Nephron (organoid): ENCODE results near the gene B3GNT8.
"Not testable (repeated sequence)": the region's sequence is repeated elsewhere in the genome, so short reads cannot be mapped to it uniquely, and the experiment has no call there.

ENCODE experiments used
- H3K27ac Mint-ChIP-seq, 3 experiments: 2 replicates each; pipeline ENCODE4 v1.8.0; 2020; ENCODE audit warnings: mixed read lengths in 3 of 3, mild to moderate bottlenecking in 2 of 3, moderate library complexity in 1 of 3
- H3K27me3 Mint-ChIP-seq: 2 replicates; pipeline ENCODE4 v1.8.0; 2021; ENCODE audit warnings: low read depth, mild to moderate bottlenecking, moderate library complexity, mixed read lengths
- H3K36me3 Mint-ChIP-seq: 2 replicates; pipeline ENCODE4 v1.8.0; 2020; ENCODE audit warnings: low read depth, mixed read lengths
- H3K4me1 Mint-ChIP-seq: 2 replicates; pipeline ENCODE4 v1.8.0; 2020; ENCODE audit warnings: mixed read lengths
- H3K4me3 Mint-ChIP-seq, 3 experiments: 2 replicates each; pipeline ENCODE4 v1.8.0; 2020; ENCODE audit warnings: mild to moderate bottlenecking in 3 of 3, mixed read lengths in 3 of 3, moderate library complexity in 2 of 3
- H3K9me3 Mint-ChIP-seq: 2 replicates; pipeline ENCODE4 v1.8.0; 2020; ENCODE audit warnings: mixed read lengths
- TF ChIP-seq, protein P1 (sequence below), 3 experiments: fragments of 200-600 bp; sonication (generic); IDR thresholded peaks; one replicate each; pipeline ENCODE4 v1.5.0; 2021; ENCODE audit warnings: antibody characterized with exemption in 3 of 3; ENCODE audit not compliant: unreplicated experiment in 3 of 3

B3GNT8 gene

DNA sequence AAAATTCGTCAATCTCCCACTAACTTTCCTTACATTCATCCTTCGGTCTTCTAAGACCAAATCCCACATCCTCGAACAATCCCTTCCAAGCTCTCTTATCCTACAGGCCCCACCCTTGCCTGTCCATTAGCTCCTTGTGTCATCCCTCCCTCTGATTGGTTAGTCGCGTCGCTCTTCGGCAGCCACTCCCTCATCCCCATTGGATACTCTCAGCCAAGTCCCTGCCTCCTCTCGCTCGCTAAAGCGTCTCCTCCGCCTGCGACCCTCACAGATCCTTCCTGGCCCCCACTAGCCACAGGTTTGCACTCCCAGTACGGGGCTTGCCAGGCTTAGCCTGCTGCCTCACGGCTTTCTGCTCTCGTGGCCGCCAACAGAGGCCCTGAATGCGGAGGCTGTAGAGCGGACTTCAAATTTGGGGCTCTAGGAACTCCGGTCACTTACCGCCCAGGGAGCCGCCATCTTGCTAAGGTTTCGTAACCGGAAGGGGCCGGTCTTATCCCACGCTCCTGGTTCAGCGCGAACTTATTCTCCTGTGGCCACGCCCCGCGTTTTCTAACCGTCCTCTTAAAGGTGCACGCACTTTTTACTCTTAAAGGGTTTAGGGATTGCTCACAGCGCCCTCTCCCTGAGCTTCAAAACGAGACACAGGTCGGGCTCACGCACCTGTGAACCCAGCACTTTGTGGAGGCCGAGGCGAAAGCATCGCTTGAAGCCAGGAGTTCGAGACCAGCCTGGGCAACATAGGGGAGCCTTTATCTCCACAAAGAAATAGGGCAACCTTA is 12.5 kb upstream of the B3GNT8 start, which contains the start of gene DMAC2:
TSS of gene DMAC2 (minus strand) at position 472 of the 782 bp plus-strand sequence. CDS start at position 459, 13 bp downstream.
- peaks cover 15% of the 10 kb centered on the region for H3K36me3 Mint-ChIP-seq
- peak within 1 kb of the TSS in 2 of 3 experiments; percentile 42 to 69 for H3K4me3 Mint-ChIP-seq
- H3K4me1 Mint-ChIP-seq: peaks cover 4% of the 10 kb centered on the region
- TF ChIP-seq, protein P1, sequence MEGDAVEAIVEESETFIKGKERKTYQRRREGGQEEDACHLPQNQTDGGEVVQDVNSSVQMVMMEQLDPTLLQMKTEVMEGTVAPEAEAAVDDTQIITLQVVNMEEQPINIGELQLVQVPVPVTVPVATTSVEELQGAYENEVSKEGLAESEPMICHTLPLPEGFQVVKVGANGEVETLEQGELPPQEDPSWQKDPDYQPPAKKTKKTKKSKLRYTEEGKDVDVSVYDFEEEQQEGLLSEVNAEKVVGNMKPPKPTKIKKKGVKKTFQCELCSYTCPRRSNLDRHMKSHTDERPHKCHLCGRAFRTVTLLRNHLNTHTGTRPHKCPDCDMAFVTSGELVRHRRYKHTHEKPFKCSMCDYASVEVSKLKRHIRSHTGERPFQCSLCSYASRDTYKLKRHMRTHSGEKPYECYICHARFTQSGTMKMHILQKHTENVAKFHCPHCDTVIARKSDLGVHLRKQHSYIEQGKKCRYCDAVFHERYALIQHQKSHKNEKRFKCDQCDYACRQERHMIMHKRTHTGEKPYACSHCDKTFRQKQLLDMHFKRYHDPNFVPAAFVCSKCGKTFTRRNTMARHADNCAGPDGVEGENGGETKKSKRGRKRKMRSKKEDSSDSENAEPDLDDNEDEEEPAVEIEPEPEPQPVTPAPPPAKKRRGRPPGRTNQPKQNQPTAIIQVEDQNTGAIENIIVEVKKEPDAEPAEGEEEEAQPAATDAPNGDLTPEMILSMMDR (IDR thresholded peaks at IDR 0.05; ENCODE audit: unreplicated experiment in 3 of 3): peak; percentile 26 to 46 (median 36)
- peaks cover 13% of the 10 kb centered on the region for H3K27me3 Mint-ChIP-seq
- H3K9me3 Mint-ChIP-seq: no peaks in the 10 kb centered on the region
- no peak within 1 kb of the TSS for H3K27ac Mint-ChIP-seq

DNA sequence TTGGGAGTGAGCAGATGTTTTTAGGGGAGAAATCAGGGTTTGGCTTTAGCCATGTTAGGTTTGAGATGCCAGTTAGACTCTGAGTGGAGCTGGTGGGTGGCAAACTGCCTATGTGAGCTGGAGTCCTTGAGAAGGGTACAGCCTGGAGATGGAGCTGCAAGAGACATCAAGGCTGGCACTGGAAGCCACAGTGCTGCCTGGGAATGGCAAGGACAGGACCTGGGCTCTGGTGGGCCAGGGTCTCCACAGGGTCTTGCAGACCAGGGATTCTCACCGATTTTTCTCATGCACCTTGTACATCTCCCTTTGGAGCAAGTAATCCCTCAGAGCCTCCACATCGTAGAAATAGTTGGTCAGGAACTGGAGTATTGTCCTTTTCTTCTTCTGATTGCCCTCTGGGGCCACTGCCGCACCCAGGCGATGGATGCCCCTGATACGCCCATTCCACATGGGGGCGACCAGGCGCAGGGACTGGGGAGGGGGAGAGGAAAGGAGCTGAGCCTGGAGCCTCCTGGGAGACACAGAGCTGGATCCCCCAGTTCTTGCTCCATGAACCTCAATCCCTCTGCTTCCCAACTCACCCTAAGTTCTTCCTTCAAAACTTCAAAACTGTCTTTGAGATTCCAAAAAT is 10.9 kb upstream of the B3GNT8 start:
- no peaks in the 10 kb centered on the region for H3K9me3 Mint-ChIP-seq
- peak overlapping the region in 2 of 3 experiments; percentile 70 to 88 for H3K4me3 Mint-ChIP-seq
- no peak overlapping the region for H3K27ac Mint-ChIP-seq
- H3K4me1 Mint-ChIP-seq: peaks cover 9% of the 10 kb centered on the region
- H3K36me3 Mint-ChIP-seq: peaks cover 21% of the 10 kb centered on the region
- TF ChIP-seq, protein P1 (IDR thresholded peaks at IDR 0.05; ENCODE audit: unreplicated experiment in 3 of 3): no peak
- H3K27me3 Mint-ChIP-seq: peaks cover under 1% of the 10 kb centered on the region

DNA sequence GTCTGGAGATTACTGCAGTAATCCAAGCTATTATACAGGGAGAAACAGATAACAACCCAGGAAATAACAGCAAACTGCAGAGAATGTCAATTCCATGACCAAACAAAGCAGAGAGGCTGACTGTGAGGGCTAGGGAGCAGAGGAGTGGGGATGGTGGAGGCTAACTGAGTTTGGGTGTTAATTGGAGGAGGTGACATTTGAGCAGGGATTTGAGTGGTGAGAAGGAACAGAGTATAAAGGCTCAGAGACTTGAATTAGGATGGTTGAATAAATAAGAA is 9.4 kb upstream of the B3GNT8 start:
- Mint-ChIP-seq H3K36me3 (peaks cover 32% of the 10 kb centered on the region), H3K4me1 (peaks cover 11% of the 10 kb centered on the region), H3K27me3 (no peaks in the 10 kb centered on the region), H3K9me3 (no peaks in the 10 kb centered on the region), H3K4me3 (peak overlapping the region; percentile 33 to 60 (median 33)), H3K27ac (no peak overlapping the region)
- TF ChIP-seq, protein P1 (IDR thresholded peaks at IDR 0.05; ENCODE audit: unreplicated experiment in 3 of 3): no peak

DNA sequence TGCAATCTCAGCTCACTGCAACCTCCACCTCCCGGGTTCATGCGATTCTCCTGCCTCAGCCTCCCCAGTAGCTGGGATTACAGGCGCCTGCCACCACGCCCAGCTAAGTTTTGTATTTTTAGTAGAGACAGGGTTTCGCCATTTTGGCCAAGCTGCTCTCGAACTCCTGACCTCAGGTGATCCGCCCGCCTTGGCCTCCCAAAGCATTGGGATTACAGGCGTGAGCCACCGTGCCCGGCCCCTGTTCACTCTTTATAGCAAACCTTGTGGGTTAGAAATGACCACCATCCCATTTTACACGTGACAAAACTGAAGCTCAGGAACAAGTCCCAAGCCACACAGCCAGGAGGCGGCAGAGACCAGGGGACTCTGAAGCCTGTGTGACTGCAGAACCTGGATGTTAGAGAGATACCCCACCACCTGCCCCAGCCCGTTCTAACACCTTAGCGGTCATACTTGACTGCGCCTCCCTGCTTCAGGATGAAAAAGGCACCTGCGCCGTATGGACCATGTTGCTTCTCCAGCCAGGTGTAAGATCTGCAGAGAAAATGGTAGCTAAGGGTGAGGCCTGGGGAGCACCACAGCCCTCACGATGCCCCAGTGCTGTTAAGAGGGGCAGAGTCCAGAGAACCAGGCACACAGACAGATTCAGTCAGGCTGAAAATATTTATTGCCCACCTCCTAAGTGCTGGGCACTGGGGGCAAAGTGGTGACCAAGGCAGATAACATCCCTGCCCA is 8.9 kb upstream of the B3GNT8 start:
- Mint-ChIP-seq H3K4me1 (peaks cover 14% of the 10 kb centered on the region), H3K27me3 (no peaks in the 10 kb centered on the region), H3K4me3 (peak overlapping the region in 2 of 3 experiments; percentile 33 to 60), H3K27ac (no peak overlapping the region), H3K9me3 (no peaks in the 10 kb centered on the region), H3K36me3 (peaks cover 35% of the 10 kb centered on the region)
- TF ChIP-seq, protein P1 (IDR thresholded peaks at IDR 0.05; ENCODE audit: unreplicated experiment in 3 of 3): no peak

DNA sequence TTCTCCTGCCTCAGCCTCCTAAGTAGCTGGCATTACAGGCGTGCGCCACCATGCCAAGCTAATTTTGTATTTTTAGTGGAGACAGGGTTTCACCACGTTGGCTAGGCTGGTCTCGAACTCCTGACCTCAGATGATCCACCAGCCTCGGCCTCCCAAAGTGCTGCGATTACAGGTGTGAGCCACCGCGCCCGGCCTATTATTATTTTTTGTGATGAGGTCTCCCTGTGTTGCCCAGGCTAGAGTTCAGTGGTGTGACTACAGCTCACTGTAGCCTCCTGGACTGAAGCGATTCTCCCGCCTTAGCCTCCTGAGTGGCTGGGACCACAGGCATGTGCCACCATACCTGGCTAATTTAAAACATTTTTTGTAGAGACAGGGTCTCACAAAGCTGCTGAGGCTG is 8.2 kb upstream of the B3GNT8 start:
- not testable (repeated sequence) for H3K27ac Mint-ChIP-seq, H3K4me3 Mint-ChIP-seq, H3K9me3 Mint-ChIP-seq, H3K27me3 Mint-ChIP-seq
- Mint-ChIP-seq H3K36me3 (peaks cover 39% of the 10 kb centered on the region), H3K4me1 (peaks cover 14% of the 10 kb centered on the region)

GRCh38 chr19:41434450-41434849 is 7.3 kb upstream of the B3GNT8 start:
- TF ChIP-seq, protein P1 (IDR thresholded peaks at IDR 0.05; ENCODE audit: unreplicated experiment in 3 of 3): no peak
- Mint-ChIP-seq H3K9me3 (no peaks in the 10 kb centered on the region), H3K36me3 (peaks cover 39% of the 10 kb centered on the region), H3K27me3 (no peaks in the 10 kb centered on the region), H3K4me1 (peaks cover 14% of the 10 kb centered on the region), H3K27ac (no peak overlapping the region), H3K4me3 (peak overlapping the region in 1 of 3 experiments; percentile 10)
